K562 (cell line): ENCODE measurements around the gene STIL. TPM values are rescaled to one million over a fixed set of nuclear protein-coding genes. Genes with fewer than 3 reads are reported as not detected.

Source experiments
- ATAC-seq: fragments of 200-7000 bp; cut with Tn5 transposase; 3 replicates; pipeline ENCODE4 v1.9.1; 2020; ENCODE audit warnings: moderate library complexity
- BruUV-seq: library from RNA; stranded (reverse); fragments of 400-500 nt; replicated peaks from 2 replicates; lab custom pipeline; 2021; lab: Mats Ljungman, UMichigan
- CTCF ChIA-PET: fragments of 300-600 bp; formaldehyde crosslinking; extraction: SDS; loops from one replicate; lab custom pipeline; 2021; ENCODE audit warnings: low intra/inter-chr PET ratio; lab: Yijun Ruan, JAX
- POLR2A ChIA-PET: fragments of 300-600, 350-650 bp; sonication (Branson Sonifier 250); formaldehyde crosslinking; extraction: SDS; loops from one replicate; lab custom pipeline; 2021; ENCODE audit warnings: antibody characterized with exemption, inconsistent platforms; lab: Yijun Ruan, JAX
- DNase-seq, 4 experiments: peaks; one replicate each; pipeline versions ENCODE4 v3.0.0 to v3.0.0-alpha.2; 2011 to 2018; ENCODE audit warnings: low spot score in 3 of 4, mixed read lengths in 3 of 4; ENCODE audit errors: extremely low read depth in 1 of 4
- FAIRE-seq: peaks from 2 replicates; lab custom pipeline; 2011; peaks lifted over from hg19 to GRCh38; lab: Jason Lieb, UNC
- H2AFZ ChIP-seq: 2 replicates; pipeline ENCODE4 v1.6.0; 2011; ENCODE audit warnings: low read depth, low read length, control low read depth, inconsistent platforms
- H3K27ac ChIP-seq: fragments of 200-600 bp; 3 replicates; pipeline ENCODE4 v1.8.0; 2011; ENCODE audit warnings: low read depth, mild to moderate bottlenecking, control low read depth, inconsistent platforms, low read length, moderate library complexity, mixed read lengths; ENCODE audit errors: extremely low read depth
- H3K27me3 ChIP-seq, 2 experiments: fragments of 300-600 bp in 1 of 2; 2 replicates in 1 of 2; 3 replicates in 1 of 2; pipeline versions ENCODE4 v1.6.0 to v1.8.0; 2011; ENCODE audit warnings: inconsistent platforms in 2 of 2, low read length in 2 of 2, mild to moderate bottlenecking in 1 of 2, mixed read lengths in 1 of 2, moderate library complexity in 1 of 2; ENCODE audit not compliant: control insufficient read depth in 2 of 2, insufficient read depth in 2 of 2
- H3K36me3 ChIP-seq: fragments of 300-600 bp; 3 replicates; pipeline ENCODE4 v1.8.0; 2011; ENCODE audit warnings: mild to moderate bottlenecking, low read length, inconsistent platforms; ENCODE audit not compliant: control insufficient read depth, insufficient read depth
- H3K4me1 ChIP-seq, 2 experiments: fragments of 200-600 bp in 1 of 2; replicated peaks in 1 of 2; 2 replicates in 1 of 2; 3 replicates in 1 of 2; pipeline versions ENCODE4 v1.5.1 to v1.8.0; 2011; ENCODE audit warnings: inconsistent platforms in 2 of 2, low read length in 2 of 2, mild to moderate bottlenecking in 1 of 2, mixed read lengths in 1 of 2, moderate library complexity in 1 of 2; ENCODE audit not compliant: control insufficient read depth in 2 of 2, insufficient read depth in 2 of 2
- H3K4me2 ChIP-seq: 2 replicates; pipeline ENCODE4 v1.6.1; 2011; ENCODE audit warnings: low read length, control low read depth, inconsistent platforms, mixed read lengths; ENCODE audit not compliant: insufficient read depth
- H3K4me3 ChIP-seq: fragments of 200-600 bp; sonication (generic), shearing (Covaris generic); 2 replicates; pipeline ENCODE4 v1.5.1; 2016; ENCODE audit warnings: control low read depth, inconsistent platforms
- H3K79me2 ChIP-seq: fragments of 200-600 bp; 3 replicates; pipeline ENCODE4 v1.8.0; 2011; ENCODE audit warnings: low read length, inconsistent platforms; ENCODE audit not compliant: control insufficient read depth, insufficient read depth
- H3K9ac ChIP-seq, 2 experiments: 2 replicates each; pipeline versions ENCODE4 v1.6.0 to v1.6.1; 2011; ENCODE audit warnings: low read depth in 2 of 2, low read length in 2 of 2, control low read depth in 1 of 2, inconsistent platforms in 1 of 2, mild to moderate bottlenecking in 1 of 2, mixed read lengths in 1 of 2; ENCODE audit not compliant: insufficient read depth in 1 of 2
- H3K9me1 ChIP-seq: one replicate; pipeline ENCODE4 v1.6.0; 2011; ENCODE audit warnings: inconsistent platforms, mild to moderate bottlenecking, low read length, moderate library complexity; ENCODE audit not compliant: control insufficient read depth, insufficient read depth
- H3K9me3 ChIP-seq: replicated peaks from 2 replicates; pipeline ENCODE4 v1.5.1; 2011; ENCODE audit warnings: low read depth, low read length, inconsistent platforms; ENCODE audit not compliant: control insufficient read depth, insufficient read depth
- H4K20me1 ChIP-seq: replicated peaks from 2 replicates; pipeline ENCODE4 v1.6.1; 2011; ENCODE audit warnings: low read length, inconsistent platforms, mixed read lengths; ENCODE audit not compliant: control insufficient read depth, insufficient read depth
- BCOR ChIP-seq: fragments of 450-650 bp; IDR thresholded peaks from 2 replicates; pipeline ENCODE4 v1.6.1; 2016
- DIDO1 ChIP-seq: fragments of 450-650 bp; IDR thresholded peaks from 2 replicates; pipeline ENCODE4 v1.6.1; 2016; ENCODE audit warnings: low read depth, missing biosample characterization, missing genetic modification characterization
- EHMT2 ChIP-seq: fragments of 450-650 bp; IDR thresholded peaks from 2 replicates; pipeline ENCODE4 v1.6.1; 2018; ENCODE audit warnings: antibody characterized with exemption
- HDGF ChIP-seq: fragments of 450-650 bp; IDR thresholded peaks from 2 replicates; pipeline ENCODE4 v1.6.1; 2016
- KAT8 ChIP-seq: fragments of 450-650 bp; IDR thresholded peaks from 2 replicates; pipeline ENCODE4 v1.6.1; 2016; ENCODE audit warnings: low read depth, mild to moderate bottlenecking
- MAFG ChIP-seq: fragments of 450-650 bp; conservative IDR thresholded peaks from 2 replicates; pipeline ENCODE4 v1.6.1; 2016; ENCODE audit warnings: missing genetic modification characterization, missing compliant biosample characterization
- MED1 ChIP-seq: sonication (generic); formaldehyde crosslinking; IDR thresholded peaks from 2 replicates; pipeline ENCODE4 v1.8.1; 2023; ENCODE audit warnings: missing genetic modification reagents, borderline replicate concordance
- PHB ChIP-seq: fragments of 250-450 bp; sonication (Bioruptor Pico); IDR thresholded peaks from 2 replicates; pipeline ENCODE4 v1.5.0; 2021
- PHB2 ChIP-seq: fragments of 450-650 bp; IDR thresholded peaks from 2 replicates; pipeline ENCODE4 v1.6.1; 2017; ENCODE audit warnings: low read depth
- RAD21 ChIP-seq, 2 experiments: fragments of 250-450 bp in 1 of 2; fragments of 450-650 bp in 1 of 2; sonication (Bioruptor Pico) in 1 of 2; formaldehyde crosslinking in 1 of 2; IDR thresholded peaks in 1 of 2; conservative IDR thresholded peaks in 1 of 2; 2 replicates each; pipeline versions ENCODE4 v1.4.0 to v1.8.0; 2020 to 2022; ENCODE audit warnings: mild to moderate bottlenecking in 2 of 2, moderate library complexity in 1 of 2
- SREBF2 ChIP-seq: sonication (generic); formaldehyde crosslinking; IDR thresholded peaks from 2 replicates; pipeline ENCODE4 v1.4.0; 2020; ENCODE audit warnings: mild to moderate bottlenecking, missing genetic modification reagents
- SUPT5H ChIP-seq: fragments of 450-650 bp; IDR thresholded peaks from 2 replicates; pipeline ENCODE4 v1.6.1; 2016
- ZC3H4 ChIP-seq: sonication (generic); formaldehyde crosslinking; IDR thresholded peaks from 2 replicates; pipeline ENCODE4 v1.9.0; 2021; ENCODE audit warnings: missing genetic modification reagents, borderline replicate concordance
- ZFX ChIP-seq: sonication (generic); formaldehyde crosslinking; IDR thresholded peaks from 2 replicates; pipeline ENCODE4 v1.8.0; 2022; ENCODE audit warnings: mild to moderate bottlenecking, missing genetic modification reagents, moderate library complexity
- ZNF644 ChIP-seq: fragments of 200-800 bp; sonication (Bioruptor generic); IDR thresholded peaks from 2 replicates; pipeline ENCODE4 v1.6.1; 2016; ENCODE audit warnings: low read depth, missing genetic modification characterization, missing compliant biosample characterization
- ZNF766 ChIP-seq: fragments of 200-800 bp; sonication (Bioruptor generic); conservative IDR thresholded peaks from 2 replicates; pipeline ENCODE4 v1.6.1; 2016; ENCODE audit warnings: missing genetic modification characterization, missing compliant biosample characterization
- ZSCAN29 ChIP-seq: fragments of 450-650 bp; IDR thresholded peaks from 2 replicates; pipeline ENCODE4 v1.6.1; 2017
- WGBS: fragments of 100-300 bp; shearing (Covaris generic); methylation state at CpG from one replicate; pipeline ENCODE4 v1.1.6; 2016; ENCODE audit warnings: low coverage, mixed read lengths; ENCODE audit not compliant: insufficient coverage; ENCODE audit errors: missing lambda C conversion rate; 5-methylcytosine and 5-hydroxymethylcytosine counted together
- in situ Hi-C: fragments of 300-500 bp; cut with MboI; formaldehyde crosslinking; loops from 4 replicates; pipeline ENCODE4 v1.15.0; 2018; ENCODE audit warnings: inconsistent platforms, mixed read lengths
- intact Hi-C: fragments of 100-400 bp; cut with micrococcal nuclease; formaldehyde crosslinking; loops from 2 replicates; pipeline ENCODE4 v1.14.2; 2022
- polyA plus RNA-seq, 8 experiments: library from polyadenylated mRNA; depleted of rRNA in 4 of 8; stranded (reverse) in 5 of 8; unstranded in 3 of 8; fragments of >200 nt; fragmentation: Nextera tagmentation in 2 of 8; fragmentation: Illumina TruSeq in 1 of 8; extraction: Ambion mirVana in 2 of 8; extraction: Trizol in 1 of 8; gene quantifications; 2 replicates each; pipeline versions ENCODE4 v1.2.1 to v1.2.3, GENCODE V29; 2011 to 2014; ENCODE audit warnings: inconsistent platforms in 1 of 8, missing spikeins in 1 of 8
- total RNA-seq, 7 experiments: library from RNA; depleted of rRNA in 6 of 7; stranded (reverse); fragments of >200 nt in 6 of 7; fragmentation: Illumina TruSeq in 2 of 7; extraction: Trizol in 2 of 7; gene quantifications; 2 replicates each; pipeline versions ENCODE4 v1.2.1 to v1.2.3, GENCODE V29; 2011 to 2021; ENCODE audit warnings: low replicate concordance in 1 of 7
- TF ChIP-seq, protein P1 (sequence below), 2 experiments: fragments of 450-650 bp in 1 of 2; sonication (generic) in 1 of 2; formaldehyde crosslinking in 1 of 2; IDR thresholded peaks in 1 of 2; conservative IDR thresholded peaks in 1 of 2; 2 replicates each; pipeline versions ENCODE4 v1.6.1 to v1.8.1; 2016 to 2023; ENCODE audit warnings: mild to moderate bottlenecking in 2 of 2, moderate library complexity in 2 of 2, inconsistent platforms in 1 of 2, missing genetic modification reagents in 1 of 2
- TF ChIP-seq, protein P2 (sequence below): fragments of 450-650 bp; IDR thresholded peaks from 2 replicates; pipeline ENCODE4 v1.7.1; 2018; ENCODE audit warnings: mild to moderate bottlenecking, low read depth; ENCODE audit not compliant: partially characterized antibody
- TF ChIP-seq, protein P3 (sequence below): sonication (generic); formaldehyde crosslinking; IDR thresholded peaks from 2 replicates; pipeline ENCODE4 v1.9.0; 2022; ENCODE audit warnings: mild to moderate bottlenecking, missing genetic modification reagents

Gene STIL
- total and polyA plus RNA-seq, 9 of the 15 experiments (the other 6 are each of a cell fraction or from before 2014, with no cell fraction given) = 10.5 to 77.4 (median 39.6) TPM

DNA sequence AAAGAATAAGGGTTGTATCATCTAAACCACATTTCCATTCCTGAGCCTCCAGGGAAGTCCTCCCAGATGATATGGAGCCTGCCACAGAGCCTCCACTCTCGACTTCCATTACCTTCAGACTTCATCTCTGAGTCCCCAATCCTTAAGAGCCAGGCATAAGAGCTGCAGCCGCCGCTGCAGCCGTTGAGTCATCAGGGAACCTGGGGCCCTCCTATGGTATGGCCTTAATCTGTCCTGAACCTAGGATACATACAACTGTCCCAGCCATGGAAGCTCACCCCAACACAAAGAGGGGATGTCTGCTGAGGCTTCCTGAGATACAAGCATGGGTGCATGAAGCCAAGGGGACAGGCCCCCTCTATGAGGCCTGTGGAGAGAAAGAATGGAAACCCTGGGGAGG lies 98.2 kb downstream of the STIL start (continued):
- TF ChIP-seq PHB (no peak), ZNF766 (CRISPR knock-in tag) (no peak), EHMT2 (no peak)

DNA sequence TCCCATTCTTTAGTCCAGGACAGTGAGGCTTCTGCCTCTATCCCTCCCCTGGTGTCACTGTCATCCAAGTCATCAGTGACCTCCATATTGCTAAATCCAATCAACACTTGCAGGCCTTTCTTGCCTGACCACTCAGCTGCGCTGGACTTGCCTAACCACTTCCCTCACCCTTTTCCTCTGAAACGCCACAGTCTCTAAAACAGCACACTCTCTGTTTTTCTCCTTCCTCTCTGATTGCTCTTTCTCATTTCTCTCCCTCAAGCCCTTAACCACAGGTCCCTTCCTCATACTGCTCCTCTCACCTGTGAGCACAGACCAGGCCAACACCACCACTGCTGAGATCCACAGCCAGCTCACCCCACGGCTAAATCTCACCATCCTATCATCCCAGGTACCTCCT lies 99.4 kb downstream of the STIL start:
- Histone ChIP-seq H3K79me2 (peaks cover 6% of the 10 kb centered on the region; the same call in 2 of the 3 replicates), H3K9me3 (no peaks in the 10 kb centered on the region), H3K27me3 (no peaks in the 10 kb centered on the region), H3K27ac (0 out of 3 replicates have a peak overlapping the region, but pooled peaks have one; percentile 1), H3K4me3 (no peak overlapping the region), H3K4me2 (no peak overlapping the region), H3K9ac (peak overlapping the region in 1 of 2 experiments; percentile 57; a peak in 1 of 4 replicates), H3K36me3 (peaks cover 66% of the 10 kb centered on the region), H3K9me1 (peaks cover 5% of the 10 kb centered on the region), H4K20me1 (peaks cover 24% of the 10 kb centered on the region; the same call in 1 of the 2 replicates), H3K4me1 (peaks cover 41 to 59% of the 10 kb centered on the region in 2 experiments), H2AFZ (no peak overlapping the region)
- no peak for DNase-seq
- intact Hi-C loops = no loop called here
- FAIRE-seq = no peak
- WGBS = 56% methylated on average over 3 of the region's 3 CpGs
- CTCF ChIA-PET = no interaction called here
- BruUV-seq = no TSS peak
- POLR2A ChIA-PET = interaction anchor here (0.6 to 7.7 kb wide), 10 partner anchors 9 to 602 kb away, joined by 3 to 80 read pairs (median 8); no protein-coding TSS in a partner anchor
- ATAC-seq = peak; percentile 4
- in situ Hi-C loops = no loop called here
- TF ChIP-seq KAT8 (no peak), MED1 (CRISPR knock-in tag) (no peak), ZC3H4 (no peak), ZNF644 (tag) (no peak), EHMT2 (0 out of 2 replicates have a peak, but pooled peaks have one; percentile 34), BCOR (0 out of 2 replicates have a peak, but pooled peaks have one; percentile 12), MAFG (tag) (no peak), SUPT5H (peak; percentile 71), PHB2 (0 out of 2 replicates have a peak, but pooled peaks have one; percentile 14), SREBF2 (CRISPR knock-in tag) (no peak), HDGF (peak; percentile 69; the same call in 1 of the 2 replicates), ZSCAN29 (no peak), RAD21 (CRISPR knock-in tag; conservative IDR thresholded peaks at IDR 0.05 in 1 of 2, IDR thresholded peaks at IDR 0.05 in 1 of 2) (no peak), ZFX (CRISPR knock-in tag) (0 out of 2 replicates have a peak, but pooled peaks have one; percentile 4), DIDO1 (no peak)
- TF ChIP-seq, protein P1, sequence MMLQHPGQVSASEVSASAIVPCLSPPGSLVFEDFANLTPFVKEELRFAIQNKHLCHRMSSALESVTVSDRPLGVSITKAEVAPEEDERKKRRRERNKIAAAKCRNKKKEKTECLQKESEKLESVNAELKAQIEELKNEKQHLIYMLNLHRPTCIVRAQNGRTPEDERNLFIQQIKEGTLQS (IDR thresholded peaks at IDR 0.05) = no peak
- TF ChIP-seq, protein P1 (CRISPR knock-in tag; conservative IDR thresholded peaks at IDR 0.05) = no peak
- TF ChIP-seq, protein P2, sequence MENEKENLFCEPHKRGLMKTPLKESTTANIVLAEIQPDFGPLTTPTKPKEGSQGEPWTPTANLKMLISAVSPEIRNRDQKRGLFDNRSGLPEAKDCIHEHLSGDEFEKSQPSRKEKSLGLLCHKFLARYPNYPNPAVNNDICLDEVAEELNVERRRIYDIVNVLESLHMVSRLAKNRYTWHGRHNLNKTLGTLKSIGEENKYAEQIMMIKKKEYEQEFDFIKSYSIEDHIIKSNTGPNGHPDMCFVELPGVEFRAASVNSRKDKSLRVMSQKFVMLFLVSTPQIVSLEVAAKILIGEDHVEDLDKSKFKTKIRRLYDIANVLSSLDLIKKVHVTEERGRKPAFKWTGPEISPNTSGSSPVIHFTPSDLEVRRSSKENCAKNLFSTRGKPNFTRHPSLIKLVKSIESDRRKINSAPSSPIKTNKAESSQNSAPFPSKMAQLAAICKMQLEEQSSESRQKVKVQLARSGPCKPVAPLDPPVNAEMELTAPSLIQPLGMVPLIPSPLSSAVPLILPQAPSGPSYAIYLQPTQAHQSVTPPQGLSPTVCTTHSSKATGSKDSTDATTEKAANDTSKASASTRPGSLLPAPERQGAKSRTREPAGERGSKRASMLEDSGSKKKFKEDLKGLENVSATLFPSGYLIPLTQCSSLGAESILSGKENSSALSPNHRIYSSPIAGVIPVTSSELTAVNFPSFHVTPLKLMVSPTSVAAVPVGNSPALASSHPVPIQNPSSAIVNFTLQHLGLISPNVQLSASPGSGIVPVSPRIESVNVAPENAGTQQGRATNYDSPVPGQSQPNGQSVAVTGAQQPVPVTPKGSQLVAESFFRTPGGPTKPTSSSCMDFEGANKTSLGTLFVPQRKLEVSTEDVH = peak; percentile 24
- TF ChIP-seq, protein P3, sequence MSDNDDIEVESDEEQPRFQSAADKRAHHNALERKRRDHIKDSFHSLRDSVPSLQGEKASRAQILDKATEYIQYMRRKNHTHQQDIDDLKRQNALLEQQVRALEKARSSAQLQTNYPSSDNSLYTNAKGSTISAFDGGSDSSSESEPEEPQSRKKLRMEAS (CRISPR knock-in tag) = no peak
